ENCODE results near the gene GSX2. TPM values are rescaled to one million over a fixed set of nuclear protein-coding genes. Genes with fewer than 3 reads are reported as not detected.

GSX2 gene
- total and polyA plus RNA-seq, 11 donors = 0.04 TPM; not detected in 10

- WGBS, 4 donors = 54 to 57% (median 56%) methylated on average over 3 of the region's 3 CpGs
- no peaks in the 10 kb centered on the region for H3K36me3 ChIP-seq
- no peak overlapping the region for H3K27ac ChIP-seq
- H3K27me3 ChIP-seq = no peaks in the 10 kb centered on the region
- H3K4me3 ChIP-seq = peak overlapping the region in 3 of 12 donors; percentile 84 to 100 (median 99)
- intact Hi-C loops (cut with DNase I) = loop anchor here in 6 of 10 donors (5.0 to 10.0 kb wide), 5 partner anchors 41 to 356 kb away; partner anchors contain the start of genes GSX2 (in 1 of the 6) and PDGFRA (in 1 of the 6)
- ATAC-seq = no peak
- no peak for DNase-seq
- no peak for TF ChIP-seq CTCF (IDR thresholded peaks at IDR 0.05)
- no peak for TF ChIP-seq POLR2A (IDR thresholded peaks at IDR 0.05)
- no peaks in the 10 kb centered on the region for H3K9me3 ChIP-seq
- H3K4me1 ChIP-seq = peaks cover 8 to 81% (median 69%) of the 10 kb centered on the region in 12 donors
Measured at GRCh38 chr4:54061067-54061466, 38.9 kb upstream of the GSX2 start.

- DNase-seq (no peak), ATAC-seq (no peak)
- intact Hi-C loops (cut with DNase I) = loop anchor here in 6 of 10 donors (5.0 to 10.0 kb wide), 5 partner anchors 40 to 357 kb away; partner anchors contain the start of genes GSX2 (in 1 of the 6) and PDGFRA (in 1 of the 6)
- no peaks in the 10 kb centered on the region for H3K27me3 ChIP-seq
- H3K36me3 ChIP-seq = no peaks in the 10 kb centered on the region
- peak overlapping the region in 9 of 12 donors; percentile 0 to 100 (median 96) for H3K4me3 ChIP-seq
- peaks cover 8 to 81% (median 69%) of the 10 kb centered on the region in 12 donors for H3K4me1 ChIP-seq
- WGBS, 4 donors = 74 to 85% (median 77%) methylated on average over 1 of the region's 1 CpG
- TF ChIP-seq CTCF (IDR thresholded peaks at IDR 0.05) = no peak
- H3K27ac ChIP-seq = no peak overlapping the region
- H3K9me3 ChIP-seq = no peaks in the 10 kb centered on the region
Measured at GRCh38 chr4:54061873-54062272, 38.1 kb upstream of the GSX2 start.

- 63 to 74% (median 68%) methylated on average over 3 of the region's 3 CpGs for WGBS, 4 donors
- Histone ChIP-seq H3K4me3 (peak overlapping the region in 10 of 12 donors; percentile 84 to 100 (median 96)), H3K4me1 (peaks cover 8 to 82% (median 65%) of the 10 kb centered on the region in 12 donors), H3K27ac (peak overlapping the region in 2 of 12 donors; percentile 90 to 97), H3K27me3 (no peaks in the 10 kb centered on the region), H3K9me3 (no peaks in the 10 kb centered on the region), H3K36me3 (no peaks in the 10 kb centered on the region)
- DNase-seq (no peak), ATAC-seq (no peak)
- intact Hi-C loops (cut with DNase I) = loop anchor here in 6 of 10 donors (5.0 to 10.0 kb wide), 5 partner anchors 40 to 358 kb away; partner anchors contain the start of genes GSX2 (in 1 of the 6) and PDGFRA (in 1 of the 6)
- TF ChIP-seq POLR2A (IDR thresholded peaks at IDR 0.05) (no peak), CTCF (IDR thresholded peaks at IDR 0.05) (no peak)
Measured at GRCh38 chr4:54062392-54062791, 37.6 kb upstream of the GSX2 start.

GRCh38 chr4:54063229-54063628 lies 36.7 kb upstream of the GSX2 start:
- Histone ChIP-seq H3K27me3 (no peaks in the 10 kb centered on the region), H3K4me3 (peak overlapping the region; percentile 84 to 100 (median 96)), H3K27ac (peak overlapping the region in 11 of 12 donors; percentile 90 to 97 (median 94)), H3K9me3 (peaks cover 0 to 6% (median 0%) of the 10 kb centered on the region in 12 donors), H3K4me1 (peaks cover 8 to 77% (median 57%) of the 10 kb centered on the region in 12 donors), H3K36me3 (no peaks in the 10 kb centered on the region)
- intact Hi-C loops (cut with DNase I) = loop anchor here in 6 of 10 donors (5.0 to 10.0 kb wide), 5 partner anchors 39 to 358 kb away; partner anchors contain the start of genes GSX2 (in 1 of the 6) and PDGFRA (in 1 of the 6)
- ATAC-seq (no peak), DNase-seq (no peak)
- no peak for TF ChIP-seq POLR2A (IDR thresholded peaks at IDR 0.05)
- TF ChIP-seq CTCF (IDR thresholded peaks at IDR 0.05) = no peak
- WGBS, 4 donors = 2 to 5% (median 4%) methylated on average over 4 of the region's 4 CpGs
